CD4-positive, alpha-beta T cell treated with Interleukin-4 for 4 hours (primary cell): ENCODE data around the gene C1orf122.
"Not testable (repeated sequence)": the region's sequence is repeated elsewhere in the genome, so short reads cannot be mapped to it uniquely, and the experiment has no call there.

Experiments
- DNase-seq: peaks from one replicate; pipeline ENCODE4 v3.0.0-alpha.2; 2020

The C1orf122 gene

DNA sequence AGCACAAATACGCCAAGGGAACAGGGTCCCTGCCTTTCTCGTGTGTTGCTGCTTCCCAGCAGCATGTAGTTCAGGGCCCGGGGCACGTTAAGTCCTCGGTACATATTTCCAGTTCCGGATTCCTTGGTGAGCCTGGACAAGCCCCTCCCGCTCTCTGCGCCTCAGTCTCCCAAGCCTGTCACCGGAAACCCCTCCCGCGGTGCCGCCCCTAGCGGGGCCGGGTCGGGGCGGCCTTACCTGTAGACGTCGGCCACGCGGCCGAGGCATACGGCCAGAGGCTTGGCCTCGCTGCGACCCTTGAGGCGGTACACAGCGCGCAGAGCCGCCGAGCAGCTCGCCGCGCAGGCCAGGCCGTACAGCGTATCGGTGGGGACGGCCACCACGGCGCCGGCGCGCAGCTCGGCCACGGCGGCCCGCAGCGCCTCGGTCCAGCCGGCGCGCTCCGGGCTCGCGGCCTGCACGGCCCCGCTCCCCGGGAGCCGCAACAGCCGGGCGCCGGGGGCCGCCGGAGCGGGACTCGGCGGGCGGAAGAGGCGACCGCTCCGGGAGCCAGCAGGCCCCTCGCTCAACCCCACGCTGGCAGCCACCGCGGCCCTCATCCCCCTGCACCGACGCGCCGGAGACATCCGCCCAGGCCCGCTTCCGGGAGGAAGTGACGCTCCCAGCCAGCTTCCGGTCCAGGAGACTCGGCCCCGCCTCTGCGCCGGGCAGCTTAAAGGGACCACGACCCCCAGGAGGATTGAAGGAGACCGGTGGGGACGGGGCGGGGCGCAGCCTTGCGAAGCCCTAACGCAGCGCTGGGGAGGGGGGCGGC lies at the start of gene C1orf122, which contains the start of gene YRDC:
Gene C1orf122 (plus strand): TSS at position 236 of the 814 bp plus-strand sequence. CDS start 615 bp downstream, outside the sequence.
Gene YRDC (minus strand): TSS at position 654 of the 814 bp plus-strand sequence. CDS start 28 bp downstream, at position 626.
- peak; percentile 89 for DNase-seq

DNA sequence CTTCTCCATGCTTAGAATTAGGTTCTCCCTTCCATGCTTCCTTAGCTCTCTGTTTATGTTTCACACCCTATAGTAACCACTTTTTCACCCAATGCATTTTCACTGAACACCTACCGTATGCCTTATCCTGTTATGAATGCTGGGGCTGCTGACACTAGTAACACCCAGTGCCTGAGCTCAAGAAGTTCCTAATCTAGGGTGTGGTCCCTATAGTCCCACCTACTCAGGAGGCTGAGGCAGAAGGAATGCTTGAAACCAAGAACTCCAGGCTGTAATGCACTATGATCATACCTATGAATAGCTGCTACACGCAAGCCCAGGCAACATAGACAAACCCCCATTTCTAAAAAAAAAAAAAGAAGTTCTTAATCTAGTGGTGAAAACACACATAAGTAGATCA lies 48.1 kb upstream of the C1orf122 start:
- no peak for DNase-seq

DNA sequence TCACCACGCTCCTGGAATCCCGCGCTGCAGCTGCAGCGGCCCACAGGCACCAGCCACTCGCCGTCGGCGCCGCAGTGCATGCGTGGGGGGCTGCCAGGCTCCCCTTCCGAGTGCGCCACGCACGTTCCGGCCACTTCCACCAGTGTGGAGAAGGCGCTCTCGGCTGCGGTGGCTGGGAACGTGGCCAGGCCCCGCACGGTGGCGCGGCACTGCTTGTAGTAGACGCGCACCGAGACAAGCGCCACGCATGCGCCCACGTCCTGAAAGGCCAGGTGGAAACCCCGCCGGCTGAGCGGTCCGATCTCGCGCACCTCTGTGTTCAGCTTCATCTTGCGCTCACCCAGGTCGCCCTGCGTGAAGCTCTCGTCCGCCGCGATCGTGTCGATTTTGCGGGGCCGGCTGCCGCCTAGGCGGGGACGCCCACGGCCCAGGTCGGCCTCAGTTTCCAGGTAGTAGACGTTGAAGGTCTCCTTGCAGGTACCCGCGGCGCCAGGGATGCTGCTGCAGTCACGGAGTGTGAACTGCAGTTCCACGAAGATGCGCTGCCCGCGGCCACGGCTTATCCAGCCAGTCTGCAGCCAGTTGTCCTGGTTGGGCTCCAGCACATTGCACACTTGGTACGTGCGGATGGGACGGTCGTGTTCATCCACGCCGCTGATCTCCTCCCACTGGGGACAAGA lies 46.0 kb upstream of the C1orf122 start:
- no peak for DNase-seq

DNA sequence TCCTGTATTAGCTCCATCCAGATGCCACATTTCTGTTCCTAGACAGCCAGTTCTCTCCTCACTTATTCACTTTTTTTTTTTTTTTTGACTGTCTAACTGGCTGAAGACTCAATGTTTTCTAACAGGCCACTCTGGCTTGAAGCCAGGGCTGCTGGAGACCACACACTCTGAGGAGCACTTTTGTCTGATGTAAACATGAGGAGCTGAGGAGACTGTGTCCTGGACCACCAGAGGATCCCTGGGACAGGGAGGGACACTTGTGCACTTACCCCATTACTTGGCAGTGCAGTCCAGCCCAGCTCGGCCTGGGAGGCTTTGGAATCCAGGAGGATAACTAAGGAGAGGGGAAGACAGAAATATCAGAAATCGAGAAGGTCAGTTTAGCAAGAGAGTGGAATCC lies 45.1 kb upstream of the C1orf122 start:
- no peak for DNase-seq

DNA sequence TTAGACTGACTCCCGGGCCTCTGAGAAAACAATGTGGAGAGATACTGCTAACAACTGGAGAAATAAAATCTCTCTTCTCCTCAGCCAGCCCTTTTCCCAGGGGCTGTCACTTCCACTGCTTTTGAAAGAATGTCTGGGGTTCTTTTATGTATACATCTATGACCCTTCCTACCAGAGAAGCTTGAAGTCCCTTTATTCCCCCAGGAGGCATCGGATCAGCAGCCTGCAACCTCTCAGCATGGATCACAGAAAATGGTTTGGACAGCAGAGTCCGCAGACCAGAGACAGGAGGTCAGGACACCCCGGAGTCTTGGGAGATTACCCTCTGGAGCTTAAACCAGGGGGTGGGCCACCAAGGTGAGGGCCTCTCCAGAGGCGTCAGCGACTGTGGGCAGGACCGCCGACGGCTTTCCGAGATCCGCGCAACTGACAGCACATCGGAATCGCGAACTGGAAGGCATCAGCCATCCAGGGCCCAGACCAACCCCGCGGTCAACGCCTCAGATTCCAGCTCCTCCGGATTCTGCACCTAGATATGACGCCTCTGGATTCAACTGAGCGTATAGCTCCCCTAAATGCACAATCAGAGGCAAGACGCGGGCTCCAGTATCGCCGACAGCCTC lies 43.7 kb upstream of the C1orf122 start:
- DNase-seq: no peak

DNA sequence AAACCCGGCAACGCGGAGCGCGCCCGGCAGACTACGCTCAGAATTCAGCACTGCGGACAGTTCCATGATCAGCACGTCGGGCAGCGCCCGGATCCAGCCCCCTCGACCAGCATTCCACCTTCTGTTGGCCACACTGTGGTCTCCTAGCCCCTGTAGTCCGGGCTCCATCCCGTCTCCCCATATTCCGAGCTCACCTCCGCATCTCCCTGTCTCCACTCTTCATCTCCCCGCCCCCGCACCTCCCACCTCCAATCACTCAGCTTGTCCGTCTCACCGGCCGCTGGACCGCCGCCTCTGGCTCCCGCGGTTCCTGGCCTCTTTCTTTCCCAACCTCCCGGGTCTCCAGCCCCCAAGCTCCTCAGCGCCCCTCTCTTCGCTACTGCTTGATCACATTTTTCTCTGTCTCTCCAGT lies 43.2 kb upstream of the C1orf122 start:
- DNase-seq: no peak

DNA sequence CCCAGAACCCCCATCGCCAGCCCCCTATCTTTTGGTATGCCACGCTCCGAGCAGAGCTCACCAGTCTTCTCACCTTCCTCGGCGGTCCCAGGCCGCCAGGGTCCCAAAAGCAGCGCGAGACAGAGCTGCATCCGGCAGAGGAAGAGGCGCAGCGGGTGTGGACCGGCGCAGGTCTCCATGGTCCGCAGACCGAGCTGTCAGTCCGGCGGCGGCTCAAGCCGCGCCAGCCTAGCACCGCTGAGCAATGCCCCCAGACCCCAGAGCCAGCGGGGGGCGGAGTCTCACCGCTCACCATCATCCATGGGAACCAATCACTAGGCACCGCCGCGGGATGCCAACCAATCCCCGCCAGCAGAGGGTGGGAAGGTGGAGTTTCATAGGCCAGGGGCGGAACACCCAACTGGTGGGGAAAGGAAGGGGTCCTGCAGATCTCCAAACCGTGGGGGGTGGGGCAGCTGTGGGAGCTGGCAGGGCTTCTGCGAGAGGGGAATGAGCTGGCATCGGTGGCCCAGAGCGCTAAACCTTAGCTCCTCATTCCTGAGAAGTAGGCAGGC lies 42.6 kb upstream of the C1orf122 start, which contains the start of gene EPHA10:
Gene EPHA10 (minus strand): TSS at position 233 of the 554 bp plus-strand sequence. CDS start 54 bp downstream, at position 179.
- DNase-seq: no peak

DNA sequence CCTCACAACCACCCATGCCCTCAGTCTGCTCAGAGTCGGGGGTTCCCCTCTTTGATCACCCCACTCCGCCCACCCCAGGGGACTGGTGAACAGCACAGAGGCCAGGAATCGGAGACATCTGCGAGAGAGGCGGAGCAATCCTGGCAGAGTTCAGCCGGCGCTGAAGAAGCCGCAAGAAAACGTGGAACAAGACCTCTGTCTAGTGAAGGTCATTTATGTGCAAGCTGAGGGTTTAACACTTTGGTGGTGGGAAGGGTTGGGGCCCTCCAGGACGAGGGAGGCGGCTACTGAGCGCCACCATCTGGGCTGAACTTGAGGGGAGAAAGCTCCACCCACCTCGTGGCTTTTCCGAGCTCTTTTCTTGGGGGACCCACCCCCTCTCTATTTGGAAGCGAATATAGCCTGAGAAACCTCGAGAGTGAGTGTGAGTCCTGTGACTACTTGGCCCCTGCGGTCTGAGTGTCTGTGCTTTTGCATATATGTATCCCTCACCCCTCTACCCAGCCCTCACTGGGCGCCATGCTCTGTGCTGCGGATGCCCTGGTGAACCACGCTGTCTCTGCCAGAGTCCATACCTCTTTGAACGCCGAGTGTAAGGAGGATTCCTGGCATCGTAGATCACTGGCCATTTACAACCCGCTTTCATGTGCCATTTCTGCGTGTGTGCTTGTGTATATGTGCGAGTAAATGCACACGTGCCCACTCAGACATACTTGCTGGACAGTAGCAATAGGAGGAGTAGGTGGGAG lies 41.5 kb upstream of the C1orf122 start:
- DNase-seq: no peak

DNA sequence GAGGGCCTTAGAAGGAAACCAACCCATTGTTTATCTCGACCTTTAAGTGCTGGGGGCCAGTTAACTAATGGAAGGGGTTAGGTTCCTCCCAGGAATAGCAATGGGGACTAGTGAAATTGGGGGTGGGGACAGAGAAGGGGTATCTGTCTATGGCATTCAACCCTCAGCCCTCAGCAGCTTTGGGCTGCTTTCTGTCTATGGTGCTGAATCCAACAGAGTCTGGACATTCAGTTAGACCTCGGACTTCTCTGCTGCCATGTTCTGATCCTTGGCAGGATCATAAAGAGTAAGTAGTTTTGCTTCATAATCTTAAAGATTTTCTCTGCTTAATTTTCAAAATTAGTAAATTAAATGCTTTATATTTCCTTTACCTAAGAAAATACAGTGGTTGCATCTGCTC lies 40.1 kb upstream of the C1orf122 start:
- no peak for DNase-seq

DNA sequence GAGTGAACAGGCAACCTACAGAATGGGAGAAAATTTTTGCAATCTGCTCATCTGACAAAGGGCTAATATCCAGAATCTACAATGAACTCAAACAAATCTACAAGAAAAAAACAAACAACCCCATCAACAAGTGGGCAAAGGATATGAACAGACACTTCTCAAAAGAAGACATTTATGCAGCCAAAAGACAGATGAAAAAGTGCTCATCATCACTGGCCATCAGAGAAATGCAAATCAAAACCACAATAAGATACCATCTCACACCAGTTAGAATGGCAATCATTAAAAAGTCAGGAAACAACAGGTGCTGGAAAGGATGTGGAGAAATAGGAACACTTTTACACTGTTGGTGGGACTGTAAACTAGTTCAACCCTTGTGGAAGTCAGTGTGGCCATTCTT lies 36.1 kb upstream of the C1orf122 start:
- not testable (repeated sequence) for DNase-seq

DNA sequence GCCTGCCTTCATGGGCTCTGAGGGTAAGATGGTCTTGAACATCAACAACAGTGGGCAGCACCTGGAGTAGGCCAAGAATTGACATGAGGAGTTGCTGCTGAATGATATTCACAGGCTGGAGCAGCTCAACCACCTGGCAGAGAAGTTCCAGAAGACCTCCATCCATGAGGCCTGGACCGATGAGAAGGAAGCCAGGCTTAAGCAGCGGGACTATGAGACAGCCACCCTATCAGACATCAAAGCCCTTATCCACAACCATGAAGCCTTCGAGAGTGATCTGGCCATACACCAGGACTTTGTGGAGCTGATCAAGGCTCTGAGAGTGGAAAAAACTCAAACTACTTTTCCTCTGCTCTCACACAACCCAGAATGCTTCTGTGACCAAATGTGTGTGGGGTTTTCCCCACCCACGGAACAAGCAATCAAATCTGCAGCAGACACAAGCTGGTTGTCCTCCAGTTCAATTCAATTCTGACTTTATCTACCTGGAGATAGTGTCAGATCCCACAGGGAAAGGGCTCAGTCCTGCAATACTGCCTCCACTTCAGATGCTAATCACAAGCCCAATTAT lies 30.6 kb upstream of the C1orf122 start:
- DNase-seq: no peak

DNA sequence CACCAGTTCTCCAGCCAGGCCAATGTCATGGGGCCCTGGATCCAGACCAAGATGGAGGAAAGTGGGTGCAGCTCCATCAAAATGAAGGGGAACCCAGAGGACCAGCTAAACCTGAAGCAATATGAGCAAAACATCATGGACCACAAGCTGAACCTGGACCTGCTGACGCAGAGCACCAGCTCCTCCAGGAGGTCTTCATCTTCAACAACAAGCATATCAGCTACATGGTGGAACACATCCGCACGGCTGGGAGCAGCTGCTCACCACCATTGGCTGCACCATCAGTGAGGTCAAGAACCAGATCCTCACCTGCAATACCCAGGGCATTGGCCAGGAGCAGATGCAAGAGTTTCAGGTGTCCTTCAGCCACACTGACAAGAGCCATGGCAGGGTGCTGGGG lies 28.9 kb upstream of the C1orf122 start:
- no peak for DNase-seq

DNA sequence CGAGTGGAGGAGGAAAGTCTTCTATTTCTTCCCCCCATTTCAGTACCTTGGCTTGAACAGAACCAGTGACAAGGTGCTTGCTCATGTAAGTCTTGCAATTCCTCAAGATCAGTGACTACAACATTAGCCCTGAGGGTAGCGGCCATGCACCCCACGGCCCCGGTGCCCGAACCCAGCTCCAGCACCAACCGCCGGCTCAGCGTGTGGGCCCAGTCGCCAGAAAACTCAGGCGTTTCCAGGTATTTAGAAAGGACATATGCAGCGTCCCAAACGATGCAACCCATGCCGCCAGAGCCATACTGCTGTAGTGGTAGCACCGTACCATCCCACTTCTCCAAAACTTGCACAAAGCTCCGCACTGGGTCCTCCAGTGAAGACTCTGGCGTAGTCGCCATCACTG lies 25.1 kb upstream of the C1orf122 start:
- no peak for DNase-seq

DNA sequence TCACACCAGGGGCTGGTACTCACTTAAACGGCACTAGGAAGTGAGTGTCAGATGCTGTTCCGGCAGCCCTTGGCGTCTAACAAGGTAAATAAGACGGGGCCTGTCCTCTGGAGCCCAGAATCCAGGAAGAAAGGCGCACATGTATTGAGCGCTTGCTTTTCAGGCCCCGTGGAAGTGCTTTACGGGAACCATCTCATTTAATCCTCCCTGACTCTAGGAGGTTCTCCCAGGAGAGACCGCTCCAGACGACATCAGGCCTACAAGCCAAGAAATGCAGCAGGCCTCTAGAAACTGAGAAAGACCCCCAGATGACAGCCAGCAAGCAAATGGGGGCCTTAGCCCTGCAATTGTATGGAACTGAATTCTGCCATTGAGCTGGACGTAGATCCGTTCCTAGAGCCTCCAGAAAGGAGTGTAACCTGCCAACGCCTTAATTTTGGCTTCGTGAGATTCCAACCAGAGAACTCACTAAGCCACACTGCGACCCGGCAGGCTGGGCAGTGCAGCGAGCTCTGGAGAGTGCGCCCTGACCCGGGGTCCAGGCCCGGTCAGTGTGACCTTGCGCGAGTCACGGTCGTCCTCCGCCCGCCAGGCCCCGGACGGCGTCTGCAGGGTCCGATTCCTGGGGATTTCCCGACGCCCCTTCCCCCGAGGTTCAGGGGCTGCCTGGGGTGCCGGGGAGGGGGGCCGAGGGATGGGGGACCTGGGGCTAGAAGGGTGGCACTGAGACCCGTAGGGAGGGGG lies 14.5 kb upstream of the C1orf122 start:
- DNase-seq: no peak

DNA sequence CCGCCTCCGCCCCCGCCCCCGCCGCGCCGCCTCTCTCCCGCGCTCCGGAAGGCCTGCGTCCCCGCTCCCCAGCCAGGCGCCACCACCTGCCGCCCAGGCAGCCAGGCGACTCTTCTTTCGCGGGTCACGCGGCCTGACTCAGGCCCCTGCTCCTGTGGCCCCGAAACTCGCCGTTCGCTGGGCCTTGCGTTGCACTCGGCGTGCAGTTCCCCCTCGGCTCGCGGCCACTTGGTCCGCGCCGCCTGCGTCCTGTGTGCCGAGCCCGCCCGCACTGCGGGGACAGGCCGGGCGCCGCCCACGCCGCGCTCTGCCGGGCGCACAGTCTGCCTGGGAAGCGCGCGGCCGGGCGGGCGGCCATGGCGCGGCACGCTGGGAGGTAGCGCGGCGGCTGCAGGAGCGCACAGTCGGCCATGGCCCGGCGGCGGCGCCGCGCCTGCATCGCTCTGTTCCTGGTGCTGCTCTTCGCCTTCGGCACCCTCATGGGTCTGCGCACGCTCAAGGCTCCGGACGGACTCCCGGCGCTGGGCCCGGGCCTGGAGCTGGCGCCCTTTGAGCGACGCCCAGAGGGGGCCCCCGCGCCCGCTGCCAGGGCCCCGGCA lies 13.7 kb upstream of the C1orf122 start, which contains the start of gene MANEAL:
Gene MANEAL (plus strand): TSS at position 75 of the 599 bp plus-strand sequence. CDS start 336 bp downstream, at position 411.
- DNase-seq: peak; percentile 14

DNA sequence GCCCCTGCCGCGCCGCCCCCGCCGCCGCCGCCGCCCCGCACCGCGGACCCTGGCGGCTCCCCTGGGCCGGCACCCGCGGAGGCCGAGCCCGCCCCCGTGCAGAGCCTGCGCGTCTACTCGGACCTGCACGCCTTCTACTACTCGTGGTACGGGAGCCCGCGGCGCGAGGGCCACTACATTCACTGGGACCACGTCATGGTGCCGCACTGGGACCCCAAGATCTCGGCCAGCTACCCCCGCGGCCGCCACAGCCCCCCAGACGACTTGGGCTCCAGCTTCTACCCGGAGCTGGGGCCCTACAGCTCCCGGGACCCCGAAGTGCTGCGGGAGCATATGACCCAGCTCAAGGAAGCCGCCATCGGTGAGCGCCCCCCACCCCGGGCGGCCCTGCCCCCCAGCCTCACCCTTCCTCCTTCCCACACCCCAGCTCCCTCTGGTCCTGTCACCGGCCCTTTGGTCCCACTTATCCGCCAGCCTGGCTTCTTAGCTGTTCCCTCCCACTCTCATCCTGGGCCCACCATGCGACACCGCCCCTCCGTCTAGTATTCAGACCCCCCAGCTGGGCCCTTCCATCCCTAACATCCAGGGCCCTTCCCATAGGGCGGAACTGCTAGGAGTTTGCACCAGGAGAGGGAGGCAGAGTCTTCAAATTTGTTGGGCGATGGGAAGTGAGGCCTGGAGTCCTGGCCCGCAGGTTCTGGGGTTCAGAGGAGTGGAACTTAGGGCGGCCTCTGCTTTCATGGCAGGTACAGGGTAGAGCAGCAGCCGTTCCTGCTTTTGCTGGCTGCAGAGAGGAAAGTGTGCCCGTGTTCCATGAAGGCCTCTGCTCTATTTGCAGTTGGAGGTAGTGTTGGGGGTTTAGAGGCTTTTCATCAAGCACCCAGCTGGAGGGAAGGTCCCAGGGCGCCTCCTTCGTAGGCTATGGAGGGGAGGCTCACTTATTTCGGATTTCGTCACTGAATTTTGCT lies 12.9 kb upstream of the C1orf122 start:
- no peak for DNase-seq

DNA sequence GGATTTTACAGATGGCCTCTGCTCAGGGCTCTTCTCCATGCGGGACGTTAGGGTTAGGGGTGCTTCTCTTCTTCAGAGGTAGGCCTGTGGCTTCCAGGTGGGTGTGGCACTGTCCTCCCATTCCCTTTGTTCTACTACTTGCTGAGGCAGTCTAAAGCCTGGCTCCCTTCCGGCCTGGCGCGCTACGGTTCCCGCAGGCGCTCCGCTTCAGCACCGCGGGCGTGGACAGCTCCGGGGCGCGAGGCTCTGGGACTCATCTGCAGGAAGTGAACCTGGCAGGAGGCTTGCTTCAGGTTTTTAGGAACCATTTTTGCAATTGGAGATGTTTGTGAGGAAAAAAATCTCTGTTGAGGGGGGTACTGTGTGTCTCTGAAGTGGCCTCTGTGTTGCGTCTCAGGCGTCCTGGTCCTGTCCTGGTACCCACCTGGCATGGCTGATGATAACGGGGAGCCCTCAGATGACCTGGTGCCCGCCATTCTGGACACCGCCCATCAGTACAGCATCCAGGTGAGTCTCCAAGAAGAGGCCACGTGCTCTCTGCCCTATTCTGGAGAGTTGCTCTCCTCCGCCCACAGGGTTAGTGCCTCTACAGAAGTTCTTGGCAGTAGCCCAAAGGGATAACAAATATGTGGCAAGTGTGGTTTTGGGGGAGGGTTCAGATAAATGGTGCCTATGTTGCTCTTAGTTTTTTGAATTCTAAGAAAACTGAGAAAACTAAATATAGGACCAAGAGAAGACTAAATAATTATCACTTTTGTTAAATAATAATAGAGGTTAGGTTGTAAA lies 12.1 kb upstream of the C1orf122 start:
- DNase-seq: peak; percentile 24

DNA sequence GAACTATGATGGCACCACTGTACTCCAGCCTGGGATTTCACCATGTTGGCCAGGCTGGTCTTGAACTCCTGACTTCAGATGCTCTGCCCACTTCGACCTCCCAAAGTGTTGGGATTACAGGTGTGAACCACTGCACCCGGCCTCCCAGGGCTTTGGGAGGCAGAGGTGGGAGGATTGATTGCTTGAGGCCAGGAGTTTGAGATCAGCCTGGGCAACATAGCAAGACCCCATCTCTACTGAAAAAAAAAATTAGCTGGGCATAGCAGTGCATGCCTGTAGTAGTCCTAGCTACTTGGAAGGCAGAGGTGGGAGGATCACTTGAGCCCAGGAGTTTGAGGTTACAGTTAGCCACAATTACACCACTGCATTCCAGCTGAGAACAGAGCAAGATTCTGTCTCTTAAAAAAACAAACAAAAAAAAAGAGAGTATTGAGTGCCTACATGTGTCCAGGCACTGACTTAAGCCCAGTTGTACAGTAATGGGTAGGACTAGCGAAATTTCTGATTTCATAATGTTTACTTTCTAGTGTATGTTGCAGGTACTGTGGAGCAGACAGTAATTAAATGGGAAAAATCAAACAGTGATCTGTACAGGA lies 9.7 kb upstream of the C1orf122 start:
- DNase-seq: no peak
